ENCODE data around the gene GCLM. TPM values are rescaled to one million over a fixed set of nuclear protein-coding genes. Genes with fewer than 3 reads are reported as not detected.
"Not testable (repeated sequence)": the region's sequence is repeated elsewhere in the genome, so short reads cannot be mapped to it uniquely, and the experiment has no call there.

The GCLM gene
- total and polyA plus RNA-seq, 8 donors: 9.0 to 35.0 (median 10.9) TPM

DNA sequence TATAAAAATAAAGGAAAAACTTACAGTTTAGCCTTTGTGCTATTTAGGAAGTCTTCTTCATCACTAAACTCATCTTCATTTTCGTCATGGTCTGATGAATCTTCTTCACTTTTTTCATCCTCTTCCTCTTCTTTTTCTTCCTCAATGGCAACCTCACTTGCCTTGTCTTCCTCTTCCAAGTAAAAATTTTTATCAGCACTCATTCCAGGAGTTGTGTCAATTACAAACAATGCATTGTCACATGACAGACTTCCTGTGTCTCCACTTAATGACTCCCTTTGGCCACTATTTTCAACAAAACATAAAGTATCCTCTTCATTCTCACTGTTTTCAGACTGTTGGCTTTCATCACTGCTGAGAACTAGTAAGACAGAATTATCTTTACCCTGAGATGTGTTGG lies 33.0 kb downstream of the GCLM start:
- Histone ChIP-seq H3K27ac (peak overlapping the region in 1 of 2 donors; percentile 57), H3K27me3 (no peaks in the 10 kb centered on the region), H3K4me1 (peaks cover 13 to 31% of the 10 kb centered on the region in 2 donors), H3K36me3 (peaks cover 0 to 65% of the 10 kb centered on the region in 2 donors), H3K4me3 (peak overlapping the region in 1 of 2 donors; percentile 12), H3K9me3 (no peaks in the 10 kb centered on the region)
- TF ChIP-seq, protein P1, sequence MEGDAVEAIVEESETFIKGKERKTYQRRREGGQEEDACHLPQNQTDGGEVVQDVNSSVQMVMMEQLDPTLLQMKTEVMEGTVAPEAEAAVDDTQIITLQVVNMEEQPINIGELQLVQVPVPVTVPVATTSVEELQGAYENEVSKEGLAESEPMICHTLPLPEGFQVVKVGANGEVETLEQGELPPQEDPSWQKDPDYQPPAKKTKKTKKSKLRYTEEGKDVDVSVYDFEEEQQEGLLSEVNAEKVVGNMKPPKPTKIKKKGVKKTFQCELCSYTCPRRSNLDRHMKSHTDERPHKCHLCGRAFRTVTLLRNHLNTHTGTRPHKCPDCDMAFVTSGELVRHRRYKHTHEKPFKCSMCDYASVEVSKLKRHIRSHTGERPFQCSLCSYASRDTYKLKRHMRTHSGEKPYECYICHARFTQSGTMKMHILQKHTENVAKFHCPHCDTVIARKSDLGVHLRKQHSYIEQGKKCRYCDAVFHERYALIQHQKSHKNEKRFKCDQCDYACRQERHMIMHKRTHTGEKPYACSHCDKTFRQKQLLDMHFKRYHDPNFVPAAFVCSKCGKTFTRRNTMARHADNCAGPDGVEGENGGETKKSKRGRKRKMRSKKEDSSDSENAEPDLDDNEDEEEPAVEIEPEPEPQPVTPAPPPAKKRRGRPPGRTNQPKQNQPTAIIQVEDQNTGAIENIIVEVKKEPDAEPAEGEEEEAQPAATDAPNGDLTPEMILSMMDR (IDR thresholded peaks at IDR 0.05): no peak
- no peak for DNase-seq
- no peak for ATAC-seq
- intact Hi-C loops (cut with DNase I): no loop called here

GRCh38 chr1:93874025-93874651 lies 35.1 kb downstream of the GCLM start:
- no peaks in the 10 kb centered on the region for H3K27me3 ChIP-seq
- TF ChIP-seq, protein P1 (IDR thresholded peaks at IDR 0.05): peak; percentile 28 to 46
- no peak overlapping the region for H3K4me3 ChIP-seq
- H3K9me3 ChIP-seq: no peaks in the 10 kb centered on the region
- H3K4me1 ChIP-seq: peaks cover 11 to 27% of the 10 kb centered on the region in 2 donors
- intact Hi-C loops (cut with DNase I): no loop called here
- DNase-seq (peak in 2 of 4 donors; percentile 10 to 14), ATAC-seq (peak; percentile 8)
- no peak overlapping the region for H3K27ac ChIP-seq
- H3K36me3 ChIP-seq: peaks cover 0 to 86% of the 10 kb centered on the region in 2 donors

- intact Hi-C loops (cut with DNase I): no loop called here
- peaks cover 0 to 96% of the 10 kb centered on the region in 2 donors for H3K36me3 ChIP-seq
- DNase-seq: no peak
These were observed 37.9 kb downstream of the GCLM start for GRCh38 chr1:93871366-93871765.

DNA sequence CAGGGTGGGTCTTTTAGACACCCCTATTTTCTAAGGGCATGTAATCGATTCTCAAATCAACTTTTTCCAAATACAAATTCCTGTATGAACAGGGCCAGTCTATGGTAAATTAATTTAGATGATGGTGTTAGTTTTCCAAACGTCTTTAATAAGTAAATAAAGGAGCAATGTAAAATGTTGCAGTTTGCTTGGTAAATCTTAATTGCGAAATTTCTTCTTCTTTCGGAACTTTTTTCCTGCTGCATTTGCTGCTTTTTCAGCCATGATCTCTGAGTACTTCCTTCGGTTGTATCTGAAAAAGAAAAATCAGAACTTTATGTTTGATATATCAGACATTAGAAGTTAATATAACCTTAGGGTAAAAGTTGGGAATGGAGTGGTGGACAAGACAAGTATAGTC lies 39.6 kb downstream of the GCLM start:
- ATAC-seq (no peak), DNase-seq (no peak)
- Histone ChIP-seq H3K36me3 (peaks cover 0 to 80% of the 10 kb centered on the region in 2 donors), H3K4me1 (no peaks in the 10 kb centered on the region), H3K27ac (no peak overlapping the region), H3K9me3 (no peaks in the 10 kb centered on the region), H3K27me3 (no peaks in the 10 kb centered on the region), H3K4me3 (no peak overlapping the region)
- TF ChIP-seq, protein P1 (IDR thresholded peaks at IDR 0.05): no peak
- intact Hi-C loops (cut with DNase I): no loop called here

More at GRCh38 chr1:93871366-93871765, 37.9 kb downstream of the GCLM start:
- H3K4me1 ChIP-seq: peaks cover 4 to 5% of the 10 kb centered on the region in 2 donors
- no peaks in the 10 kb centered on the region for H3K9me3 ChIP-seq
- H3K27me3 ChIP-seq: no peaks in the 10 kb centered on the region
- H3K4me3 ChIP-seq: no peak overlapping the region
- ATAC-seq: no peak
- TF ChIP-seq, protein P1 (IDR thresholded peaks at IDR 0.05): no peak
- H3K27ac ChIP-seq: no peak overlapping the region

DNA sequence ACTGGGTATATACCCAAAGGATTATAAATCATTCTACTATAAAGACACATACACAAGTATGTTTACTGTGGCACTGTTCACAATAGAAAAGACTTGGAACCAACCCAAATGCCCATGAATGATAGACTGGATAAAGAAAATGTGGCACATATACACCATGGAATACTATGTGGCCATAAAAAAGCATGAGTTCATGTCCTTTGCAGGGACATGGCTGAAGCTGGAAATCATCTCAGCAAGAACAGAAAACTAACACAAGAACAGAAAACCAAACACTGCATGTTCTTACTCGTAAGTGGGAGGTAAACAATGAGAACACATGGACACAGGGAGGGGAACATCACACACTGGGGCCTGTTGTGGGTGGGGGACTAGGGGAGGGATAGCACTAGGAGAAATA lies 40.7 kb downstream of the GCLM start:
- H3K4me3 ChIP-seq; H3K9me3 ChIP-seq; H3K27me3 ChIP-seq; DNase-seq; H3K4me1 ChIP-seq; H3K27ac ChIP-seq; intact Hi-C loops (cut with DNase I); ATAC-seq: not testable (repeated sequence)
- peaks cover 0 to 69% of the 10 kb centered on the region in 2 donors for H3K36me3 ChIP-seq

- TF ChIP-seq, protein P1 (IDR thresholded peaks at IDR 0.05): no peak
- ATAC-seq (no peak), DNase-seq (no peak)
- Histone ChIP-seq H3K27ac (no peak overlapping the region), H3K9me3 (no peaks in the 10 kb centered on the region), H3K4me1 (no peaks in the 10 kb centered on the region), H3K4me3 (no peak overlapping the region), H3K27me3 (no peaks in the 10 kb centered on the region), H3K36me3 (peaks cover 0 to 36% of the 10 kb centered on the region in 2 donors)
- intact Hi-C loops (cut with DNase I): no loop called here
These were observed 44.0 kb downstream of the GCLM start for GRCh38 chr1:93865253-93865652.

Data from left lung (tissue), 10 donors.